Mesenteric fat pad (tissue), 1 donor: ENCODE data around the gene ALS2CL. TPM values are rescaled to one million over a fixed set of nuclear protein-coding genes. Genes with fewer than 3 reads are reported as not detected.
A peak's percentile ranks its signal among the peaks of the same experiment; 100 is the strongest.

ENCODE experiments used
- DNase-seq: peaks from one replicate; pipeline ENCODE4 v3.0.0-alpha.2; 2020; ENCODE audit warnings: low spot score
- total RNA-seq: library from RNA; stranded (reverse); fragmentation: NEBNext Ultra II Directional; extraction: Animal tissue kit (Norgen Biotek cat#: 25700); gene quantifications from one replicate; pipeline ENCODE4 v1.2.1, GENCODE V29; 2021
- donor health status: DM: yes; HTN: yes; CAD: no.

ALS2CL gene
- total RNA-seq, 1 donor from 2014 or later, result 8.4 TPM

DNA sequence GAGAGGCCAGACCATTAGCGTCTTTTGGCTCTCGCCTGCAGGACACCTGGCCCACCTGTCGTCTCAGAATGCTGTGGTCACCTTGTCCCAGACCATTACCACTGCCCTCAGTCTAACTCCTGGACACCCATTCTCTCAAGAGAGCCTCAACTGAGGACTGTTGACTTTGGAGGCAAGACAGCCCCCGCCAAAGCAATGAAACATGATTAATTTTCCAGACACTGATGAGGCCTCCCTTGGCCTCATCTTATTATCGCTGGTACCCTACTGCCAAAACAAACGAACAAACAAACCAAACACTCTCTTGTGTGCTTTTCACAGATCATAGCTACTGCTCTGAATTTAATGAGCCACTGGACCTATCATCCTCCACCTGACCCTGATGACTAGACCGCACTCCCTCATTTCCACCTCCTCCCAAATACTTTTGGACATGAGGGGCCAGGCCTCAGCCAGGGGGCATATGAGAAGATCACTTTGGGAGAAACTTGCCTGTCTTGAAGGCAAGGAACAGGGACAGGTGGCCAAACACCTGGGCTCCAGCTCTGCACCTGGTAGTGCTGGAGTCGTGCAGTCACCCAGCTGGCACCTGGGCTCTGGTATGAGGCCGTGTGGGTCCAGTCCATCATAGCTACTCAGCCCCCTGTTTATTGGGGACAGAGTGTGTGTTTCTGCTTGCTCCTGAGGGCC, 27.6 kb downstream of the ALS2CL start:
- peak; percentile 55 for DNase-seq

DNA sequence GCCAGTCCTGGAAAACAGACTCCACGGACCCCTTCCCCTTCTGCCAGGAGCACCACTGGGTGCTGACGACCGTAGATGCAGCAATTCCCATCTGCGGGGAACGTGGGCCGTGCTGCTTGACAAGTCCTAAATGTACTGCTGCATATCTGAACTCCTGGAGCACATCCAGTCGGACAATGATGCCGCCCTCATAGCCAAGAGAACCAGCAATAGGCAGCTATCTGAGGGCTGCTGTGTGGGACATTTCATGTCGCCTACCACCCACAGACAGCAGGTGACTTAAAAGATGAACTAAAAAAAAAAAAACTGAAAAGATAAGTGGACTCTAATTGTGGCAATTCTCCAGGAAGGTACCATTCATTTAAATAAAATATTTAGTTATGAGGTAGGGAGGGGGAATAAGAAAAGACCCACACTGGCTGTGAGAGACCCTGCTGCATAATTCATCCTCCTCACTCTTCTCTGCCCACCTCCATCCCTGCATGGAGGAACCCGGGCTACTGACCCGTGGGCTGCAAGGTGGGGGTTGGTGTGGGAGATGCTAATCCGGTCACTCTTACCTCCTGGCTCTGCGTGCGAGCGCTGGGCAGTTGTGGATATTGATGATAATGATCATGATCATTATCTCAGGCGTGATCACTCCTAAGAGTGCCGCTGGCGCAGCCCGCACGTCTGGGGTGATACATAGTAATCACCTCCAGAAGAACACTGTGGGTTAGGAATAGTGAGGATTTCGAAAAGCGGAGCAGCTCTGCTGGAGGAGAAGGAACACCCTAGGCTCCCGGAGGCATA, 28.3 kb downstream of the ALS2CL start:
- DNase-seq, result peak; percentile 59

DNA sequence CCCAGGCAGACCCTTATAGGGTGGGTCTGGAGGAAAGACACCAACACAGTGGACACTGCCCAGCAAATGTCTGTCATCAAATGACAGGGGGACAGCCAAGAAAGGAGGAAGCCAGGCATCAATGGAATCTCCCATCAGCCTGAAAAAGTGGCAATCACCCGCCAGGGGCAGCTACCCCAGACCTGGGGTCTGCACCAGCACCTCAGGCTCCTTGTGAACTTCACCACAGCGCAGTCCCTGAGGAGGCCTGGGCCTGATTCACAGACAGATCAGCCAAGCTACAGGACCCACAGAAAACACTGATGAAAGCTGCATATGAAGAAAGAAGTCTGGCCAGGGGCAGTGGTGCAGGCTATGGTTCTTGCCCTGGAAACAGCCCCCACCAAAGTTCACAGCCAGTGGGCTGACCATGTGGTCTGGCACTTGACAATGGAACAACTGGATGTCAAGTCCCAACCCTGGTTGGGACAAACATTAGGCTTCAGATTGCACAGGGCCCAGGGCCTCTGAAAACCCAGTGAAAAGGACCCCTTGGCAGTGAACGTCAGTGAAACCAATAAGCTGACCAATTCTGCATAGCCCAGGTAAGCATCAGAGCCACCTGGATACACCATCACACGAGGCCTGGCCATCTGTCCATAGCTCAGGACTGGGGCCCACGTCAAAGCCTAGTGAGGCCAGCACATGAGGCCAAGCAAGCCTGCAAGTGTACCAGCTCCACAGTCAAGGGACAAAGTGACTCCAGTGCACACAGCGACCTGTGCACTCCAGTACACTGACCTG, 29.1 kb downstream of the ALS2CL start:
- DNase-seq, result peak; percentile 87

DNA sequence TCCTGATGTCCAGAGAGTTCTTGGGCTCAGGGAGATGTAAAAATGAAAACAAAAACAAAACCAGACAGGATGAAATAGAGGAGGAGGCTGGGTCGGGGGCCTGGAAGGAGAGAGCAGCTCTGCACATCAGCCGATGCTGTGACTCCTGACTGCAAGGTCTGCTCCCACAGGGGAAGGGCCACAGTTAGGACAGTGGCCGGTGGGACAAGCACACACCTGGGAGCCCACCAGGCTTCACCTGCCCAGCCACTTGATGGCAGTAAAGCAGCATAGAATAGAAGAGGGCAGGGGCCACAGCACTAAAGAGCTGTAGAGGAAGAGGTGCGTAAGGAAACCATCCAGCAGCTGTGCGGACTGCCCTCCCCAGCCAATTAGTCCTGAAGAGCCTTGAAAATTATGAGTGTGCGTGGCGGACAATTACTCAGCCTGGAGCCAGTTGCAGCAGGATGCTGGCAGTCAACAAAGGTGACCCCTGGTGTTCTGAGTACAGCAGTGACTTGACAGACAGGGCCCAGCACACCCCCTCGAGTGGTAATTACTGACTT, 29.8 kb downstream of the ALS2CL start:
- peak; percentile 37 for DNase-seq

DNA sequence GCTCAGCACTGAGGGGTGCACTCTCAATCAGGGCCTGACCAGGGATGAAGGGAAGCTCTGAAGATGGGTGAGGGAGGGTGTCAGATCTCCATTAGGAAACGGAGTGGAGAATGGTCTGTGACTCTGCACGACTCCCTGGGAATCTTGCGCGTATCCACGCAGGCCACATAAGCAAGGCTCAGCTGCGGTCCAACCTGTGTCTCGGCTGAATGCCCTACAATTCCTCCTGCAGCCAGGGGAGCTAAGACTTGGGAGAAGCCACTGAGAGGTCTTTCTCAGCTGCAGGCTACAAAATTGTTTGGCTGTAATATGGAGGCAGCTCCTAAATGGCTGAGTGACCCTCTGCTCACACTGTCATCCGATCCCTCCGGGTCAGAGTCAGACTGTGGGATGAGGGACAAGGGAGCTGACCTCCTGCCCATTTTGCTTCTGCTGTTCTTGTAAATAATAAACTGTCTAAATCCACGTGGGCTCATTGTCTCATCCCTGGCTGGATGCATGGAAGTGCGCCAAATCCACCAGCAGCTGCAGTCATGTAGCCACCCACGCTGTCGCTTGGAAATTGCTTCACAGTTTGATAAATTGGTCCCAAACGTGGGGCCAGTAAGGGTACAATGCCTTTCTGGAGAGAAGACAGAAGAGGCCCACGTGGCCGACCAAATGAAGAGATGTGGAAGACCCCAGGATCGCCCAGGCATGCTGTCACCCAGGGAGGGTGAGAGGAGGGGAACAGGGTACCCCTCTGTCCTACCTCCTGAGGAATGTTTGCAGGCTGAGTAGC, 30.5 kb downstream of the ALS2CL start:
- DNase-seq, result peak; percentile 87

DNA sequence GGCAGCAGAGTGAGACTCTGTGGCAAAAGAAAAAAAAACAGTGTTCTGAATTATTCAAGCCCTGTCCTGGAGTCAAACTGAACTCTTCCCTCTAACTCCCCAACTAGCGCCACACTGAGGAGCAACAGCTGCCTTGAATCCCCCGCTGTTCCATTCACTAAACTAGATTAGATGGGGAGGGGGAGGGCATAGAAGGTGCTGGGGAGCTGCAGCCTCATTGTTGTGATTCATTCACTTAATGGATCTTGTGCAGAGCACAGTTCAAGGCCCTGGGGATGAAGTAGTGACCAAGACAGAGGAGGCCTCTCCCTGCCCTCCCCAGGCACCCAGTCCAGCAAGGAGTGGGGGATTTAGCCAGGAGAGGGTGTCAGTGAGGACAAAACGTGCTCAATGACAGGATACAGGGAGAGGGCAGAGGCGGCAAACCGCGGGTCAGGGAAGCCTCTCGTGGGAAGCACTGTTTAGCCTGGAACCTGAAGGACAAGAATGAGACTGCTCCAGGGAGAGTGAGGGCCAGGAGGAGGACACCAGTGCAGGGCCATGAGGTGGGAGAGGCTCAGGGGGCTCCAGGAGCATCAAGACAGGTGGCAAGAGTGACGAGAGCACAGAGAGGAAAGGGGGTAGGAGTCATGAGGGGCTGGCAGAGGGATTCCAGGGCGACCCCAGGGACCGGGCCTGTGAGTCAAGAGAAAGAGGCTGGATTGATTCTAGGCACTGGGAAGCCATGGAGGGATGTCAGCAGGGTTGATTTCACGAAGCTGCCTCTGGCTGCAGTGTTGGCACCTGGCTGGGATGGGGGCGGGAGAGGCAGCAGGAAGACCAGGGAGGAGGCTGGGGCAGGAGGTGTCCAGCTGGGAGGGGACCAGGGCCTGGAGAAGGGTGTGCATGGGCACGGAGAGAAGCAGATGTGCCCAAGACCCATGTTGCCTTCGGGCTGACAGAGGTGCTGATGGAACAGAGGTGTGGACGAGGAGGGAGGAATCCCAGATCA, 31.4 kb downstream of the ALS2CL start:
- DNase-seq, result peak; percentile 74

DNA sequence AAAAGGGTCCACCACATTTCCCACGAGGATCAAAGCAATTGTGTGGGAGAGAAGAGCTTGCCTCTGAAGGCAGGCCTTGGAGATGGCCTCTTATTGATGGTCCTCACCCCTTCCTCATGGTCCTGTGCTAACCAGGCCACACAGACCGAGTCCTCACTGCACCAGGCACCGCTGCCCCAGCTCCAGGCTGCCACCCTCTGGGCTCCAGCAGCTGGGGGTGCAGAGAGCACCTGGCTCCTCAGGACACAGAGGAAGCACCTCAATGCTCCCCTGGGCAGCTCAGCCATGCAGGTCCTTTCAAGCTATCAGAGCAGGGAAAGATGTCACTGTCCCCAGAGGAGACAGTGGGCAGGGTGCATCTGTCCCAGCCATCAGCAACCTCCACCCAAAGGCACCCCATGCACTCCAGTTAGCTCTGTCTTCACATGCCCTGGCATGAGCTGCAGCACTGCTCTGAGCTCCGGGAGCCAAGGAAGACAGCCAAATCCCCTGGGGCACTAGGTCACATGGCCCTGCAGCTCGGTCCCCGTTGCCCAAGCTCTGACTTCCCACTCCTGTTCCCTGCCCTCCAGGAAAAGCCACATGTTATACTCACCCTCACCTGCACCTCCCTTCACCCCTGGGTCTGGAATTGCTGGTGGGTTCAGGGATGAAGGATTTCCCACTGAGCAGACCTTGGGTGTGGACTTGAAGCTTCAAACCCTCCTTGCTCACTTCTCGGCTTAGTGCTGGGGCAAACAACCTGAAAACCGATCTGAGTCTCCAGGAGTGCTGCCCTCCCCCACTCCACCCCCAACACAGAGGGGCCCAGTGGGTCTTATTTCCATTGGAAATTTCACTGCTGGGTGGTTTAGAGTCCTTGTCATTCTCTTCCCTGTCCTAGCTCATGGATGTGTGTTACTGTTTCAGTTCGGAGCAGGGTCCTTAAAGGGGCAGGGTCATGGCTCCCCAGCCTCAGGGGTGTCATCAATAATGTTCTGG, 32.6 kb downstream of the ALS2CL start:
- DNase-seq, result peak; percentile 82

DNA sequence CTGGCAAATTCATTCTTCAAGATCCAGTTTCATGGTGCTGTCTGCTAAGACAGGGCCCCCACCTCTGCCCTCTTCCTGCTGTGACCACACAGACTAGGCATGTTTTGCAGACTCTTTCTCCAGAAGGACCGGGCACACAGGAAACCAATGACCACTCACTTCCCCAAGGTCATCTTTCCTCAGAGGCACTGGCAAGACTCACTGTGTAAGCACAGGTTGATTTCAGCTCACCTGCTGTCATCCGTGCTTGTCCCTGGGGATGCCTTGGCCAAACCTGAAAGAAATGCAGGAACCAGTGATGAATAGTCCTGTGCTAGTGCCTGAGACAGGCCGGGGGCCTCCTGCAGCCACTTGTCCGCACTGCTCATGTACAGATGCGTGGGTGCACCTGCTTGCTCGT, 33.5 kb downstream of the ALS2CL start:
- peak; percentile 72 for DNase-seq

DNA sequence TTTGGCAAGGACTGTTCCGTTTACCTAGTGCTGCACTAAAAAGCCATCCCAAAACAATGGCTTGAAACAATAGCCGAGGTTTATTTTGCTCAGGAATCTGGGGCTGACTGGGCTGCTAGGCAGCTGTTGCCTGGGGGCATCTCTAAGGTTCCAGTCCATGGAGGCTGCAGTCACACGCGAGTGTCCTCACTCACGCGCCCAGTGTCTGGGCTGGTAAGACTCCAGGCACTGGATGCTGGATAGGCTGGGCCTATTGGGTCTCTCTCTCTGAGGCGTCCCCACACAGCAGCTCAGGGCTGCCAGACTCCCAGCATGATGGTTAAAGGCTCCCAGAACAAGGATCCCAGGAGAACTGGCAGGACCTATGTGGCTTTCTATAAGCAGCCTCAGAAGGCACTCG, 34.2 kb downstream of the ALS2CL start:
- DNase-seq, result no peak

DNA sequence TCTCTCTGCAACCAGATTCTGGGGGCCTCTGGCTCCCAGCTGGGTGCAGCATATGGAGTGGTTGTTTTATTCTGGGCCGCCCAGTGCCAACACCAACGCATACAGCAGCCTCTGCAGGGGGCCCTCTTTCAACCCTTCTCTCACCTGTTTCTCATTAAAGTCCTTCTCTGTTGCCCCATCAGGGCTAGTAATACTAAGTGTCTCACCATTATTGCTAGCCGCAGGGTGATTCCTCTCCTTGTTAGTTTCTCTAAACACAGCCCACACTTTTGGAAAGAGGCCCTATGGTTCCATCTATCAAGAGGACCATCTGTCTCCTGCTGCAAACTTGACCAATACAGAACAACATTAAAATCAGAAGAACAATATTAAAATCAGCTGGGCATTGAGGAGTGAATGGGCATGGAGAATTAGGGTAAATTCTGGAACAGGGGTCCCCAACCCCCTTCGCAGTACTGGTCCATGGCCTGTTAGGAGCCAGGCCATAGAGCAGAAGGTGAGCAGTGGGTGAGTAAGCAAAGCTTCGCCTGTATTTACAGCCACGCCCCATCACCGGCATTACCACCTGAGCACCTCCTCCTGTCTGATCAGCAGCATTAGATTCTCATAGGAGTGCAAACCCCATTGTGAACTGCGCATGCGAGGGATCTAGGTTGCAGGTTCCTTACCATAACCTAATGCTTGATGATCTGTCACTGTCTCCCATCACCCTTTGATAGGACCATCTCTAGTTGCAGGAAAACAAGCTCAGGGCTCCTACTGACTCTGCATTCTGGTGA, 36.5 kb downstream of the ALS2CL start:
- peak; percentile 37 for DNase-seq

DNA sequence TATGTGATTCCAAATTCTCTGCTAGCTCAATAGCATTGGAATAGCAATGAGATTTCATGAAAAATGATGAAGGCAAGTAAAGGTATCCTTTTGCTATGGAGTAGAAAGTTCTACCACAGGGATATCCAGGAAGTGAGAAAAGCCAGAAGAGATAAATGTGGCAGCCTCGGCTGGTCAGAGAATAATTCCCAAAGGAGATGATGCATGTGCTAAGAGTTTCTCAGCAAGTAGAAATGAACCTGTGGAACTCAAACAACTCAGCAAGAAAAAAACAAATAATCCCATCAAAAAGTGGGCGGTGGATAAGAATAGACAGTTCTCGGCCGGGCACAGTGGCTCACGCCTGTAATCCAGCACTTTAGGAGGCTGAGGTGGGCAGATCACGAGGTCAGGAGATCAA, 38.2 kb downstream of the ALS2CL start:
- no peak for DNase-seq

DNA sequence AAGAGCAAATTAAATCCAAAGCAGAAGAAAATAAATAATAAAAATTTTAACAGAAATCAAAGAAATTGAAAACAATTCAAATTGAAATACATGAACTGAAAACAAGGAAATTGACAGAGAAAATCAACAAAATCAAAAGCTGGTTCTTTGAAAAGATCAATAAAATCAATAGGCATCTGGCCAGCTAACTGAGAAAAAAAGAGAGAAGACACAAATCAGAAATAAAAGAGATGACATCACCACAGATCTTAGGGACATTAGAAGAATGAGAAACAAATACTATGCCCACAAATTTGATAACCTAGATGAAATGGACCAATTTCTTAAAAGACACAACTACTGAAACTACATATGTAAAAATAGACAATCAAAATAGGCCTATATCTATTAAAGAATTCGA, 42.4 kb downstream of the ALS2CL start:
- DNase-seq, result no peak

DNA sequence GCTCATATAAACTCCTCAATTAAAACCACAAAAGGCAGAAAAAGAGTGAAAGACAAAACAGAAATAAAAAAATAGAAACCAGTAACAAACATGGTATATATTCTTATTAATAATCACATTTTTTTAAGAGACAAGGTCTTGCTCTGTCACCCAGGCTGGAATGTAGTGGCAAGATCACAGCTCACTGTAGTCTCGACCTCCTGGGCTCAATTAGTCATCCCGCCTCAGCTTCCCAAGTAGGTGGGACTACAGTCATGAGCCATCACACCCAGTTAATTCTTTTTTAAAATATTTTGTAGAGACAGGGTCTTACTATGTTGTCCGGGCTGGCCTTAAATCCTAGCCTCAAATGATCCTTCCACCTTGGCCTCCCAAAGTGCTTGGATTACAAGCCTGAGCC, 44.0 kb downstream of the ALS2CL start:
- no peak for DNase-seq

DNA sequence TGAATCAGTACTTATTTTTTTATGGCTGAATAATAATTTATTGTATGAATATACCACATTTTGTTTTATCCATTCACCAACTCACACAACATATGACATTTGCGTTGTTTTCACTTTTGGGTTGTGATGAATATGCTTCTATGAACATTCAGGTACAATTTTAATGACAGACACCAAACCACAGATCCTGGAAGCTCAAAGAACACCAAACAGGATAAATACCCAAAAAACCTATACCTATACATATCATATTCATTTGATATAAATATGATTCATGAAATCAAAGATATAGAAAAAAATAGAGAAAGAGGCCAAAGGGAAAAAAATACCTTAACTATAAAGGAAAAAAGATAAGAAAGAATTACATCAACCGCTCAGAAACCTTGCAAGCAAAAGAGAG, 45.4 kb downstream of the ALS2CL start:
- DNase-seq, result no peak

DNA sequence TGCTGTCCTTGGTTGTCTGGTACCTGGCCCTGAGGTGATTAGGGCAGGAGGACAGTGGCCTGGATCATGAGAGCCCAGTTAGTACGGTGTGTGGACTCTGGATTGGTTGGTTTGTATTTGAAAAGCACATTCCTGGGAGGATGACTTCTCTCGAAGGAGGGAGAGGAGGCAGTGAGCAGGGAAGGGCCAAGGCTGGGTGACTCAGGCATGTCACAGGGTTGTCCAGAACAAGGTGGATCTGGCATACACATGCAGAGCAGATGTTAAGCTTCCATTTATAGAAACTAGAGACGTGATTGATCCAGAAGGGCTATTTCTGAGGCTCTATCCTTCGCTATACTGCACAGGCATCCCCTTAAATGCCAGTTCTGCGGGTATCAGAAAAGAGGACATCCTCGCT, 46.8 kb downstream of the ALS2CL start:
- DNase-seq, result no peak

DNA sequence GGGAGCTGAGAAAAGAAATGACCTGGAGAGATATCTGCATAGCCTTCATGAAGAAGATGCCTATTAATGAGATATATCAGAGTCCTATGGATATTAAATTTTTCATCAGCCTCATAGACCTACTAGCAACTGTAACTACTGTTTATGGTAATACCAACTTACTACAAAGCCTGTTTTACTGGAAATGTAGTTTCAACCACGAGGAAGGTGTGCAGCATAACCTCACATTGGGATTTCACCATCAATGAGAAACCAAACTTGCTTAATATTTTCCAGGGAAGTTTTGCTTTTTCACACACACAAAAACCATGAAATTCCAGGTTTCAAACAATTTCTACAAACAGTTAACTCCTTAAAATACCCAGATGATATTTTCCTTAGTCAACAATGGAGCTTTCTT, 49.8 kb downstream of the ALS2CL start:
- no peak for DNase-seq

DNA sequence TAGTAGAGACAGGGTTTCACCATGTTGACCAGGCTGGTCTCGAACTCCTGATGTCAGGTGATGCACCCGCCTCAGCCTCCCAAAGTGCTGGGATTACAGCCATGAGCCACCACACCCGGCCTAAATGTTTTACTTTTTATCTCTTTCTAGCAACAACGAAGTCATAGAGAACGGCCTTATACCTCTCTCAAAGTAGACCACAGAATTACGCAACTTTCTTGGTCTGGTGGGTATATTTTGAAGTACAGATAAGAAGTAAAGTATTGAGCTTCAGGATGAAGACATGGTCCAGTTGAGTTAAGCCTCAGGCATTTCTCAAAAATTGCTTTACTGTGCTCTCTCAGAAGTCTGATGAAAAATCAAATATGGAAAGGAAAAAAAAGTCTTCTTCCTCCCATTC, 50.5 kb downstream of the ALS2CL start:
- no peak for DNase-seq

DNA sequence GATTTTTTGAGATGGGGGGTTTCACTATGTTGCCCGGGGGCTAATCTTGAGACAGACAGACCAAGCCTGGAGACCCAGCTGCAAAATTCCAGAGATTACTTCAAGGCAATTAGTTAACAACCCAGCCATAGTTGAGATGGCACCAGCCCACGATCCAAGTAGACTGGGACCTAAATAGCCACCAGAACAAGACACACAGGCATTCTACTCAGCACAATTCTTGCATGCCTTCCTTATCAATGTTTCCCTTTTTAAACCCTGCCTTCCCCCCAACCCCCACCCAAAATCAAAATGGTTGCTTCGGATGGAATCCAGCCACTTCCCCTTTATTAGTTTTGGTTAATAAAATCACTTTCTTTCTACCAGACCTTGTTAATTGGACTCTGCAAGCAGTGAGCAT, 52.6 kb downstream of the ALS2CL start:
- DNase-seq, result no peak
